H1 (cell line): ENCODE data around the gene DSTN. TPM values are rescaled to one million over a fixed set of nuclear protein-coding genes. Genes with fewer than 3 reads are reported as not detected.

ENCODE experiments used
- CTCF ChIA-PET: fragments of 300-600 bp; sonication (Branson Sonifier 250); formaldehyde crosslinking; loops from one replicate; lab custom pipeline; 2021; ENCODE audit not compliant: partially characterized antibody; lab: Charles Lee
- POLR2A ChIA-PET: fragments of 300-600 bp; sonication (Branson Sonifier 250); formaldehyde crosslinking; loops from one replicate; lab custom pipeline; 2021; ENCODE audit warnings: inconsistent platforms; ENCODE audit not compliant: partially characterized antibody; lab: Charles Lee
- DNase-seq, 2 experiments: peaks; one replicate each; pipeline versions ENCODE4 v3.0.0 to v3.0.0-alpha.2; 2010 to 2022; ENCODE audit warnings: low spot score in 2 of 2, low read depth in 1 of 2, mixed read lengths in 1 of 2
- FAIRE-seq: peaks from 2 replicates; lab custom pipeline; 2011; peaks lifted over from hg19 to GRCh38; lab: Jason Lieb, UNC
- H2AFZ ChIP-seq: 2 replicates; pipeline ENCODE4 v1.8.1; 2012; ENCODE audit warnings: low read length, inconsistent platforms
- H2AK5ac ChIP-seq: 2 replicates; pipeline ENCODE4 v1.6.1; 2013; ENCODE audit warnings: low read depth, low read length
- H2BK120ac ChIP-seq: replicated peaks from 2 replicates; pipeline ENCODE3; 2013; ENCODE audit warnings: low read depth, low read length, inconsistent platforms
- H2BK12ac ChIP-seq: 2 replicates; pipeline ENCODE4 v1.6.1; 2013; ENCODE audit warnings: low read depth, low read length
- H2BK15ac ChIP-seq: 2 replicates; pipeline ENCODE4 v1.6.1; 2013; ENCODE audit warnings: low read length
- H2BK20ac ChIP-seq: 2 replicates; pipeline ENCODE4 v1.6.1; 2013; ENCODE audit warnings: low read length
- H2BK5ac ChIP-seq: 2 replicates; pipeline ENCODE4 v1.6.1; 2013; ENCODE audit warnings: low read depth, low read length
- H3K14ac ChIP-seq: 2 replicates; pipeline ENCODE4 v1.6.1; 2013; ENCODE audit warnings: inconsistent platforms; ENCODE audit not compliant: insufficient read length
- H3K18ac ChIP-seq: 2 replicates; pipeline ENCODE4 v1.6.1; 2013; ENCODE audit warnings: low read length; ENCODE audit errors: extremely low read depth
- H3K23ac ChIP-seq: 2 replicates; pipeline ENCODE4 v1.6.1; 2013; ENCODE audit warnings: inconsistent platforms; ENCODE audit not compliant: insufficient read length
- H3K23me2 ChIP-seq: 2 replicates; pipeline ENCODE4 v1.6.1; 2013; ENCODE audit warnings: low read depth, low read length
- H3K27ac ChIP-seq: 2 replicates; pipeline ENCODE4 v1.6.1; 2011; ENCODE audit warnings: low read depth, low read length, inconsistent platforms
- H3K27me3 ChIP-seq, 4 experiments: replicated peaks in 1 of 4; 1 replicate in 1 of 4; 2 replicates in 3 of 4; pipeline versions ENCODE4 v1.6.1 to v1.8.1; 2011 to 2013; ENCODE audit warnings: low read length in 3 of 4, mild to moderate bottlenecking in 3 of 4, inconsistent platforms in 2 of 4, mixed read lengths in 2 of 4, moderate library complexity in 1 of 4; ENCODE audit not compliant: control insufficient read depth in 3 of 4, insufficient read depth in 3 of 4; ENCODE audit errors: extremely low read depth in 1 of 4
- H3K36me3 ChIP-seq, 4 experiments: 2 replicates each; pipeline versions ENCODE4 v1.6.1 to v1.8.1; 2011 to 2013; ENCODE audit warnings: mild to moderate bottlenecking in 4 of 4, low read length in 3 of 4, moderate library complexity in 2 of 4, control low read depth in 1 of 4, inconsistent platforms in 1 of 4; ENCODE audit not compliant: insufficient read depth in 4 of 4, control insufficient read depth in 2 of 4
- H3K4ac ChIP-seq: replicated peaks from 2 replicates; pipeline ENCODE3; 2013; ENCODE audit warnings: low read length, low read depth, mixed read lengths, inconsistent platforms; ENCODE audit not compliant: insufficient read length
- H3K4me1 ChIP-seq, 4 experiments: replicated peaks in 1 of 4; 1 replicate in 1 of 4; 2 replicates in 3 of 4; pipeline versions ENCODE4 v1.6.1 to v1.8.1; 2011 to 2013; ENCODE audit warnings: low read length in 3 of 4, inconsistent platforms in 2 of 4, mixed read lengths in 1 of 4; ENCODE audit not compliant: insufficient read depth in 4 of 4, control insufficient read depth in 3 of 4
- H3K4me2 ChIP-seq, 2 experiments: 2 replicates each; pipeline versions ENCODE4 v1.6.1 to v1.8.1; 2011 to 2013; ENCODE audit warnings: low read depth in 2 of 2, low read length in 2 of 2, control low read depth in 1 of 2, inconsistent platforms in 1 of 2, mild to moderate bottlenecking in 1 of 2; ENCODE audit not compliant: insufficient read depth in 1 of 2
- H3K4me3 ChIP-seq, 4 experiments: fragments of 200-600, 300-600 bp in 1 of 4; sonication (generic), shearing (Covaris generic), sonication (Bioruptor Twin) in 1 of 4; 2 replicates each; pipeline versions ENCODE4 v1.5.1 to v1.8.1; 2011 to 2016; ENCODE audit warnings: low read length in 4 of 4, low read depth in 3 of 4, control low read depth in 2 of 4, inconsistent platforms in 2 of 4, mild to moderate bottlenecking in 2 of 4, mixed read lengths in 1 of 4, moderate library complexity in 1 of 4; ENCODE audit not compliant: insufficient read depth in 2 of 4; ENCODE audit errors: extremely low read depth in 1 of 4
- H3K56ac ChIP-seq: replicated peaks from 2 replicates; pipeline ENCODE3; 2013; ENCODE audit warnings: low read depth, mild to moderate bottlenecking, mixed read lengths, low read length, inconsistent platforms; ENCODE audit not compliant: insufficient read length
- H3K79me1 ChIP-seq: 2 replicates; pipeline ENCODE4 v1.6.1; 2013; ENCODE audit warnings: low read depth, low read length, control low read depth
- H3K79me2 ChIP-seq, 2 experiments: 2 replicates each; pipeline versions ENCODE4 v1.6.1 to v1.8.1; 2012 to 2013; ENCODE audit warnings: low read length in 2 of 2, mild to moderate bottlenecking in 2 of 2, inconsistent platforms in 1 of 2; ENCODE audit not compliant: insufficient read depth in 2 of 2, control insufficient read depth in 1 of 2
- H3K9ac ChIP-seq, 4 experiments: replicated peaks in 1 of 4; 1 replicate in 1 of 4; 2 replicates in 3 of 4; pipeline versions ENCODE4 v1.6.1 to v1.8.1; 2011 to 2013; ENCODE audit warnings: low read depth in 3 of 4, low read length in 3 of 4, control low read depth in 2 of 4, mild to moderate bottlenecking in 2 of 4, moderate library complexity in 2 of 4, inconsistent platforms in 1 of 4; ENCODE audit errors: extremely low read depth in 1 of 4
- H3K9me3 ChIP-seq, 2 experiments: 2 replicates each; pipeline versions ENCODE4 v1.6.1 to v1.8.1; 2012 to 2013; ENCODE audit warnings: mild to moderate bottlenecking in 2 of 2, moderate library complexity in 2 of 2, control low read depth in 1 of 2, inconsistent platforms in 1 of 2, low read depth in 1 of 2, low read length in 1 of 2, mixed read lengths in 1 of 2; ENCODE audit not compliant: insufficient read depth in 2 of 2
- H4K20me1 ChIP-seq, 2 experiments: replicated peaks in 1 of 2; 2 replicates each; pipeline versions ENCODE3 to v1.8.1; 2011 to 2013; ENCODE audit warnings: inconsistent platforms in 2 of 2, low read length in 2 of 2, mild to moderate bottlenecking in 1 of 2; ENCODE audit not compliant: insufficient read depth in 2 of 2, control insufficient read depth in 1 of 2
- H4K5ac ChIP-seq: 2 replicates; pipeline ENCODE4 v1.6.1; 2013; ENCODE audit warnings: low read length, low read depth, mixed read lengths, inconsistent platforms; ENCODE audit not compliant: insufficient read length
- H4K8ac ChIP-seq: 2 replicates; pipeline ENCODE4 v1.8.0; 2013; ENCODE audit warnings: mild to moderate bottlenecking, moderate library complexity, low read length, inconsistent platforms; ENCODE audit not compliant: insufficient read depth; ENCODE audit errors: extremely low read depth
- H4K91ac ChIP-seq: replicated peaks from 2 replicates; pipeline ENCODE3; 2013; ENCODE audit warnings: low read length, mixed read lengths, inconsistent platforms; ENCODE audit not compliant: insufficient read length
- CTBP2 ChIP-seq: IDR thresholded peaks from 2 replicates; pipeline ENCODE4 v1.7.0; 2011; ENCODE audit warnings: borderline replicate concordance, mild to moderate bottlenecking, moderate library complexity, mixed read lengths, low read length; ENCODE audit not compliant: insufficient read depth, insufficient read length
- MAFK ChIP-seq: IDR thresholded peaks from 2 replicates; pipeline ENCODE4 v1.6.1; 2012; ENCODE audit warnings: low read depth, mild to moderate bottlenecking, improper control_type of control experiment, low read length
- NRF1 ChIP-seq: IDR thresholded peaks from 2 replicates; pipeline ENCODE4 v1.6.1; 2011; ENCODE audit warnings: mild to moderate bottlenecking, low read depth, low read length, improper control_type of control experiment
- POLR2AphosphoS5 ChIP-seq: IDR thresholded peaks from 2 replicates; pipeline ENCODE4 v1.6.1; 2011; ENCODE audit warnings: low read depth, low read length
- POU5F1 ChIP-seq: IDR thresholded peaks from 2 replicates; pipeline ENCODE4 v1.6.1; 2011; ENCODE audit warnings: low read depth, mild to moderate bottlenecking, low read length, moderate library complexity
- USF2 ChIP-seq: IDR thresholded peaks from 2 replicates; pipeline ENCODE4 v1.6.1; 2011; ENCODE audit warnings: low read length, improper control_type of control experiment
- WGBS, 2 experiments: shearing (Covaris generic) in 1 of 2; methylation state at CpG; one replicate each; pipeline versions ENCODE4 v1.1.6 to v1.1.7; 2013 to 2015; ENCODE audit warnings: low lambda C conversion rate in 2 of 2, mixed read lengths in 2 of 2, inconsistent platforms in 1 of 2, low coverage in 1 of 2, missing lambda C conversion rate in 1 of 2; ENCODE audit not compliant: insufficient replicate concordance in 2 of 2, insufficient coverage in 1 of 2, insufficient read length in 1 of 2; ENCODE audit errors: extremely low coverage in 1 of 2, missing lambda C conversion rate in 1 of 2; 5-methylcytosine and 5-hydroxymethylcytosine counted together
- polyA plus RNA-seq, 7 experiments: library from polyadenylated mRNA; depleted of rRNA in 3 of 7; stranded (reverse) in 5 of 7; unstranded in 2 of 7; fragments of >200 nt in 5 of 7; fragments of 200-250 nt in 2 of 7; gene quantifications; 1 replicate in 5 of 7; 2 replicates in 1 of 7; 4 replicates in 1 of 7; pipeline versions ENCODE4 v1.2.1 to v1.2.3, GENCODE V29; 2011 to 2013; ENCODE audit warnings: missing spikeins in 2 of 7, mixed read lengths in 2 of 7
- total RNA-seq: library from RNA; stranded (reverse); fragmentation: NEBNext Ultra II Directional; extraction: Animal tissue kit (Norgen Biotek cat#: 25700); gene quantifications from 2 replicates; pipeline ENCODE4 v1.2.1, GENCODE V29; 2021

The DSTN gene
- total and polyA plus RNA-seq, 2 of the 8 experiments (the other 6 are each of a cell fraction or from before 2014, with no cell fraction given): 43.3 to 208 TPM

- H4K20me1 ChIP-seq: no peaks in the 10 kb centered on the region
- H3K4me2 ChIP-seq: no peak overlapping the region
- no peak overlapping the region for H2AK5ac ChIP-seq
- no peak overlapping the region for H3K27ac ChIP-seq
- no peak overlapping the region for H2BK12ac ChIP-seq
- FAIRE-seq (no peak), DNase-seq (no peak)
- no peak overlapping the region for H2AFZ ChIP-seq
- H4K5ac ChIP-seq: no peak overlapping the region
- no peak overlapping the region for H3K23ac ChIP-seq
- no peaks in the 10 kb centered on the region; a peak in 1 of 8 replicates for H3K36me3 ChIP-seq
- H3K4me3 ChIP-seq: no peak overlapping the region
- H3K14ac ChIP-seq: no peak overlapping the region
- no peak overlapping the region for H4K8ac ChIP-seq
- no peak overlapping the region for H3K9ac ChIP-seq
- H4K91ac ChIP-seq: no peak overlapping the region
- no peak overlapping the region for H2BK5ac ChIP-seq
- TF ChIP-seq POU5F1 (no peak), NRF1 (no peak), MAFK (no peak), POLR2AphosphoS5 (no peak), CTBP2 (no peak), USF2 (no peak)
- H2BK120ac ChIP-seq: no peak overlapping the region
- no peaks in the 10 kb centered on the region; the same call in 1 of the 2 replicates for H3K79me1 ChIP-seq
- H3K79me2 ChIP-seq: no peaks in the 10 kb centered on the region
- WGBS, 2 experiments: 88% methylated on average over 4 of the region's 4 CpGs; no CpG with 5 or more reads in 1 of the 2 experiments
- CTCF ChIA-PET: interaction anchor here (0.7 to 6.4 kb wide), 7 partner anchors 15 to 531 kb away, joined by 3 to 66 read pairs (median 5); no protein-coding TSS in a partner anchor
- no peak overlapping the region for H2BK20ac ChIP-seq
- H2BK15ac ChIP-seq: no peak overlapping the region
- no peaks in the 10 kb centered on the region for H3K9me3 ChIP-seq
- POLR2A ChIA-PET: interaction anchor here (0.7 to 4.0 kb wide), 2 partner anchors 16 to 27 kb away, joined by 3 to 18 read pairs; partner anchors contain the start of gene DSTN
- H3K18ac ChIP-seq: no peak overlapping the region
- no peak overlapping the region for H3K4ac ChIP-seq
- no peaks in the 10 kb centered on the region for H3K23me2 ChIP-seq
- no peak overlapping the region for H3K56ac ChIP-seq
- no peaks in the 10 kb centered on the region for H3K4me1 ChIP-seq
- H3K27me3 ChIP-seq: no peaks in the 10 kb centered on the region
These were observed 26.9 kb upstream of the DSTN start for GRCh38 chr20:17542993-17543412.
